AG08395 (cell line): Measurements from ENCODE around the gene TMEM156.
"Not testable (repeated sequence)": the region's sequence is repeated elsewhere in the genome, so short reads cannot be mapped to it uniquely, and the experiment has no call there.

Experiments used
- DNase-seq: peaks from one replicate; pipeline ENCODE4 v3.0.0; 2012; ENCODE audit warnings: mixed read lengths, low spot score

The TMEM156 gene

DNA sequence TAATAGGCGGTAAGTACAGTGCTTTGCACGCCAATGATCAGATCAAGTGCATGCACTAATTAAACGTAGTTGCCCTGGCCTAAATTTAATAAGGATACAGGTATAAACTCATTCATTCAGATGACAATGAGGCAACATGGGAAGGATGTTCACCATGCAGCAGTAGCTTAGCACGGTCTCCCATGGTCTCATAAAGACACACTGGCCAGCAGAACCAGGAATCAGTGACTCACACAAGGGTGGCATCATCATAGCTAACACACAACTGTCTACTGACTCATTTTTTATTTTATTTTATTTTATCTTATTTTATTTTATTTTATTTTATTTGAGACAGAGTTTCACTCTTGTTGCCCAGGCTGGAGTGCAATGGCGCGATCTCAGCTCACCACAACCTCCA is 42.7 kb downstream of the TMEM156 start:
- DNase-seq, result peak; percentile 48

DNA sequence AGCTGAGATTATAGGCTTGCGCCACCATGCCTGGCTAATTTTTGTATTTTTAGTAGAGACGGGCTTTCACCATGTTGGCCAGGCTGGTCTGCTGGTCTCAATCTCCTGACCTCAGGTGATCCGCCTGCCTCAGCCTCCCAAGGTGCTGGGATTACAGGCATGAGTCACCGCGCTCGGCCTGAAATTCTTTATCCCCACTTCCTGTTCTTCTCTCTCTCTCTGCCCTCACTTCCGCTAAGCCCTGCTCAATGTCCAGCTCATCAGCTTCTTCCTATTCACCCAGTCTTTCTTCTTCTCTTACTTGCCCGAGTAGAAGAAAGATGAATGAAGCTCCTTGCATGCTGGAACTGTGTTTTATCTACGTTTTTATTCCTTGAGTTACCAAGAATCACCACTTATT is 43.9 kb downstream of the TMEM156 start:
- DNase-seq, result not testable (repeated sequence)

DNA sequence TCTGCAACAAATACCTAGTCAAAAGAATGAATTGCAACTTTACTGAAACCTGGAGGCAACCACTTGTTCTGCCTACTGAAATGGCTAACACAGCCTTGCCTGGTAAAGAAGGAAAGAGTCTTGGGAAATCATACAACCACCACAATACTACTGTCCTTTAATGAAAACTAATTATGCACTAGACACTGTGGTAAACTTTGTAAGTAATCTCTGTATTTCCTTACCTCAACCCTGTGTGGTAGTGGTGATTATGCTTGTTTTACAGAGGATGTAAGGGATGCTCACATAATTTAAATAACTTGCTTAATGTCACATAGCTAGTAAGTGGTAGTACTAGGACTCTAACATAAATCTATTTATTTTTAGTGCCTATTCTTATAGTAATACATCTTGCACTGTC is 44.7 kb downstream of the TMEM156 start:
- DNase-seq, result no peak

DNA sequence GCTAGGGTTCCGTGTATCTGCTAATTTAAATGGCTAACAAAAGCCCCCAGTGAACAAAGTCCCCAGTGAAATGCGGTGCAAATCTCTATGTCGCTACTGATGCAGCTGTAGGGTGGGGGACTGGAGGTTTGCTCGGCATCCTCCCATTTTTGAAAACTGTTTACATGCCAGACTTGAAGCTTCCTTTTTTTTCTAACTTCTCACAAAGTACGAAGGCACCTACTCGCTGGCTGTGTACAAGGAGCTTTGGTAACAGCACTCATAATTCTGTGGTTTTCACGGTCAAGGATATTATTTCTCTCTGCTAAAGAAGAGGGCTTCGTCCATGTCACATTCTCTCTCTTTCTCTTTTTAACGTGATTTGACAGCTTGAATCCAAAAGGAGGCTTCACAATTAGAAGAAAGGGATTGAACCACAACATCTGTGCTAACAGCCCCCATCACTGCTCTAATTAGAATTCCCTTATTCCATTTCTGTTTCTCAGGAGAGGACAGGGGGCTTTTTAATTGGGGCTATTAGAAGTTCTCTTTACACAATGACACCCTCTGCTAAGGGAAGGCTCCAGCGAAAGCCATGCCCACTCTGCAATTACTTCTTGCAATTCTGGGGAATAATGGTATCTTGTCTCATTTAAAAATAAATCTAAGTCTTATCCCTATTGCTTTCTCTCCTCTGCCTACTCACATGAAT is 46.7 kb downstream of the TMEM156 start:
- DNase-seq, result no peak

DNA sequence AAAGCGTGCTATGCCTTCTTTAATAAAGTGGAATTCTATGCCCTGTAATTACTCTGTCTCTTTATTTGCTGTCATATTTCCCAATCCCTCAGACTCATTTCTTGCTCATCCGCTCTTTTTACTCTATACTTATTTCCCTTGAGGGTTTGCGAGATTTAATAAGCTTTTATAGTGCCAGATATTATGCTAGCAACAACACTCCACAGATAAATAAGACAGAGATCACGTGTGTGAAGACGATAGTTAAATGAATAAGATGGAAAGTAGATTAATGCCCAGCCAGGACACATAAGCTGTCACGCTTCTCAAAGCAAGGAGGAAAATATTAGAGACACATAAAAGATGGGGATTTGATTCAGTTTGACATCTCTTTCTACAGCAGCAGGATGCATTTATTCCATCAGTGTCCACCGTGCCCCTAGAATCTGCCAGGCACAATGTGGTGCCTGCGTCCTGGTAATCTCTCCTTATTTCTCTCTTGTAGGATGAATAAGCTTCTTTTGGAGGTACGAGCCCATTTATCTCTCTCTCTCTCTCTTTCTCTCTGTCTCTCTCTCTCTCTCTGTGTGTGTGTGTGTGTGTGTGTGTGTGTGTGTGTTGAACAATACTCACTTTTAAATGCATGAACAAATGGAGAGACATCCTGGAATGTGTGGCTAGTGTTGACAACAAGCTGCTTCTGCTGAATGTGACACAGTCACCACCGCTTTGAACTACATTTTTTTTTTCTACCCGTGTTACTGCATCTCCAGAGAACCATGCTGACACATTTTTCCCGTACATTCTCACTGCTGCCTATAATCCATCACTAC is 48.2 kb downstream of the TMEM156 start:
- DNase-seq, result peak; percentile 51

DNA sequence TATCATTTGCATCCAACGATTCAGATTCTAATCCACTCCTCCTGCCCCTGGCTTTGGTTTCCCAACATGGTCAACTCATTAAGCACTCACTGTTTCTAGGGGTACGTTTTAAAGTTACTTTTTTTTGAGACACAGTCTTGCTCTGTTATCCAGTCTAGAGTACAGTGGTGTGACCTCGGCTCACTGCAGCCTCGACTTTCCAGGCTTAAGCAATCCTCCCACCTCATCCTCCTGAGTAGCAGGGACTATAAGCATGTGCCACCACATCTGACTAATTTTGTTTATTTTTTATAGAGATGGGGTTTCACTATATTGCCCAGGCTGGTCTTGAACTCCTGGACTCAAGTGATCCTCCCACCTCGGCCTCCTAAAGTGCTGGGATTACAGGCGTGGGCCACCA is 48.9 kb downstream of the TMEM156 start:
- no peak for DNase-seq

DNA sequence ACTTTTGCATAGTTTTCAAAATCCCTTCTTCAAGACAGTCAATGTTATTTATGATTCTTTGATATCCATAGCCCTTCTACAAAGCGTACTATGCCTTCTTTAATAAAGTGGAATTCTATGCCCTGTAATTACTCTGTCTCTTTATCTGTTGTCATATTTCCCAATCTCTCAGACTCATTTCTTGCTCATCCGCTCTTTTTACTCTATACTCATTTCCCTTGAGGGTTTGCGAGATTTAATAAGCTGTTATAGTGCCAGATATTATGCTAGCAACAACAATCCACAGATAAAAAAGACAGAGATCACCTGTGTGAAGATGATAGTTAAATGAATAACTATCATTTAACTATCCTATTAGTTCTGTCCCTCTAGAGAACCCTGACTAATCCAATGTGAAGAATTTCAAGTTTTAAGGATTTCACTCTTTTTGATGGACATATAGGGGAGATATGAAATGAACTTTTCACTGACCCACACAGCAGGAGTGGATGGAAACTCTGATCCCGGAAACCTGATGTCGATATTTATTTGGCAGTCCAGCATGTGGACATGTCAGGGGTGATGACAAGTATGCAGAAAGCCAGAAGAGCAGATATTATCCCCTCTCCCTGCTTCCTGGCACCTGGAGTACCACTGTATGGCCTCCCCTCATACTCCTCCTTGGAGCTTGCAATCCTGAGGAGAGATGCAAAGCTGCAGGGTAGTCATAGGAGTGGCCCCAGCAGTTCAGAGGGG is 49.7 kb downstream of the TMEM156 start:
- no peak for DNase-seq

DNA sequence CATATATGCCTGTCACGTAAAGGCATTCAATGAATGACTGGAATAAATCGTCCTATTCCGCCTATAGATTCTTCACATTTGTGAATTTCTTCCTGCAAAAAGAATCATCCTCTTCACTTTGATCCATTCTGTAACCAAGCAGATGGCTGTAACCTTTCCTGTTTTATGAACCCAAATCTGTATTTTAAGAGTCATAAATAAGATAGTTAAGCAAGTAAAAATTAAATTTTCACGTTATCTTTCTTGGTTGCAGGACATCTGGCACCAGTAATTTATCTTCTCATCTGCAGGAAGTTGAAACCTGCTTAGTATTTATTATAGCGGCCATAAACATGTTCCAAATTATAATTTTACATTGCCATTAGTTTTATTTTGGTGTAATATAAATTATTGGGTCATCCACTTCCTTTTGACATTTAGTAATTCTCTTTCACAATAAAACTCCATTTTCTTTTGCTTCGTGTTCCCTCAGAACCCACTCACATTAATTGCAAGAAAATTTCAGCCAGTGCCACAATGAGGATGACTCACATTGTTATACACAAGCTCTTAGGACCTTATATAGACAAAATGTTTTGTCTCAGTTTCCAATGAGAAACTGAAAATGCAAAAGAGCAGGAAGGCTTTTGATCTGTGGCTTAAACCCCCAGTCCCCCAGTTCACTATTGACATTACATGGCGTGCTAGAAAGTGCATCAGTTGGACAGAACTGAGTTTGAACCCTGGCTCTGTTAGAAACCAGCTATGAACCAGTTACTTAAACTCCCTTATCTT is 51.1 kb downstream of the TMEM156 start:
- peak; percentile 54 for DNase-seq

DNA sequence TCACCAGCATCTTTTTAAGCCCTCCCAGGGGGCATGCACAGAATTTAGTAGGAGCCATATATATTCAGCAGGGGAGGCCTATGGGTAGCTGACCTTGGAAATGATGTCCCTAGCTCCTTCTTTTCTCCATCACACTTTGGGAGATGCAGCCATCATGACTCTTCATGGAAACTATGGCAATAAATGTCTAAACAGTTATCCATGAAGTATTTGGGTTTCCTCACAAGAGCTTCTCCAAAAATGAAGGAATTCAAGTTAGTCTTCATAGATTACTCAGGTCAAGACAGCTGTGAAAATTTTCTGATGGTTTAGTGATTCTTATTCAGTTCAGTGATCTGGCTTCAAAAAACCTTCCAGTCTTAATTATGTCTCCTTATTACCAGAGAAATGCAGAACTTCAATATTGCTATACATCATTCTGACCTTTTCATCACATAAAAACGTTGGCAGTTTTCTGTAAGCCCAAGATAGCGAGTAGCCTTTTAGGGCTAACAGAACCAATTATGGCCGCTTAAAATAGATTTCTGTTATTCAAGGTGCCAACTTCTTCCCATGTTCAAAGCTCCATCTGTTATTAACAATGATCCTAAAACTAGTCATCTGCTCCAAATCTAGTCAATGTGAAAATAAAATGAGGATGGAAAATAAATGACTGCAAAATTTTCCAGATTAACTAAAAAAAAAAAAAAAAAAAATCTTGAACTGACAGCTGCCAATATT is 52.5 kb downstream of the TMEM156 start:
- peak; percentile 39 for DNase-seq

DNA sequence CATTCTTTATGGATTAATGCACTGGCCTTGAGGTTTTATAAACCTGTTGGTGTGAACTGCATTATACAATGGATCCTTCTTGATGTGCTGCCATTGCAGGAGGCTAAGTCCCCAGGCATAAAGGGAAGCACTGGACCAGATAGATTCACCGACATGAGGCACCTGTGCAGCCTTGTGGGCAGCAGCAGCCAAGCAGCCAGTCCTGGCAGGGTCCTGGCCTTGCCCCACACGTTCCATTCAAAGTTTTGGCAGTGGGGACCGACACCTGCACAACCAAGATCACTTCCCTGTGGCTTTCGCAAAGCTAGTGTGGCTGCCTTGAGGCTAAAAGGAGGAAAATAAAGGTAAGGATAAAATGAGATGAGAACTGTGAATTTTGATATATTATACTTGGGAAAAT is 53.1 kb downstream of the TMEM156 start:
- no peak for DNase-seq

DNA sequence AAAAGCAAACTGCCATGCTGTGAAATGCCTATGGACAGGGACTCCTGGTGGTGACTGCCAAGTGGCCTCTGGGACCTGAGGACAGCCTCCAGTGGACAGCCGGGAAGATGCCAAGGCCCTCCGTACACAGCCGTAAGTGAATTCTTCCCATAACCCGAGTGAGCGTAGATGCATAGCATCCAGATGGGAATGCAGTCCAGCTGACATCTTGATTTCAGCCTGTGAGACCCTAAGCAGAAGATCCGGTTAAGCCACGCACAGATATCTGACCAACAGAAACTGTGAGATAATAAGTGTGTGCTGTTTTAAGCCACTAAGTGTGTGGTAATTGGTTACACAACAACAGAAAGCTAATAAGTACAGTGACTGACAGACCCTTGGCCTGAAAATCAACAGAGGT is 55.9 kb downstream of the TMEM156 start:
- DNase-seq, result no peak

DNA sequence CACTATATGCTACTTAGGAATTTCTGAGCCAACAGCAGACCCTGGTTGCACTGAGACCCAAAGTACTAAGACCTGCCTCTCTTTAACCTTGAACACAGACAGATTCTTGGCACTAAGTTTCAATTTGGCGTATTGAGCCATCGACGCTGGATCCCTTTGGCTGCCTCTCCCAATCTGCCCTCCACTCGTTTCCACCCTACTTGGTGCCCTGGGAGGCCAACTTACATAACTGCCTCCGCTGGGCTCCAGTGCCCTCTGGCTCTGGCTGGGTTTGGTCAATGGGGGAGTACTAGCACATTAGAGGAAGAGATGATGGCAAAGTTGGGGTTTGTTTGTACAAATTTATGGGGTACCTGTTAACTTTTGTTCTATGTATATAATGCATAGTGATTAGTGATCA is 63.5 kb downstream of the TMEM156 start:
- DNase-seq, result no peak

DNA sequence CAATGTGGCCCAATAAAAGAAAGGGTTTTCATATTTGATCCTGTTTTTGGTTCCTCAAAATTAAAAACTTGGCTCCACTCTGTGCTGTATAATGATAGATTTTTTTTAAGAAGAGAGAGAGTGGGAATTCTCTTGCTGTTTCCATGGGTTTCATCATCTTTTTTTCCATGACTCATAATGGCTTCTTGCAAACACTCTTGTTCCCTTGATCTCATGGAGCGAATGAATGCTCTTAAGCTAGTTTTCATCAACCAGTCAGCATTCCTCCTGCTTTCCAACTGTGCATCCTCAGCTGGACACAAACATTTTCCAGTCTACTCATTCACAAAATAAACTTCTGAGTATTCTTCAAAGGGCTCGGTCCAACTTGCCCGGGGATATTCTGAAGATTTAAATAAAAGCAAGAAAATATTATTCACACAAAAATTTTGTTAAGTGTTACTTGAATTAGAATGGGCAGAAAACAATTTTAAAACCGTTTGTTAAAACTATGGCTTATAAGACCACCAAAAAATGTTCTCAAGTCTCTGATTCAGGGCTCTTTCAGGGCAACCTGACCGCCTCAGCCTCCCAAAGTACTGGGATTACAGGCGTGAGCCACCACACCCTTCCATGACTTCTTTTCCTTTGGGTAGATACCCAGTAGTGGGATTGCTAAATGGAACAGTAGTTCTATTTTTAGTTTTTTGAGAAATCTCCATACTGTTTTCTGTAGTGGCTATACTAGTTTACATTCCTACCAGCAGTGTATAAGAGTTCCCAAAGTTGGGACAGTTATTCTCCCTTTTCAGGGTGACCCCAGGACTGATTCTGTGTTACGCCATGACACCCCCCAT is 64.7 kb downstream of the TMEM156 start:
- DNase-seq, result peak; percentile 85

DNA sequence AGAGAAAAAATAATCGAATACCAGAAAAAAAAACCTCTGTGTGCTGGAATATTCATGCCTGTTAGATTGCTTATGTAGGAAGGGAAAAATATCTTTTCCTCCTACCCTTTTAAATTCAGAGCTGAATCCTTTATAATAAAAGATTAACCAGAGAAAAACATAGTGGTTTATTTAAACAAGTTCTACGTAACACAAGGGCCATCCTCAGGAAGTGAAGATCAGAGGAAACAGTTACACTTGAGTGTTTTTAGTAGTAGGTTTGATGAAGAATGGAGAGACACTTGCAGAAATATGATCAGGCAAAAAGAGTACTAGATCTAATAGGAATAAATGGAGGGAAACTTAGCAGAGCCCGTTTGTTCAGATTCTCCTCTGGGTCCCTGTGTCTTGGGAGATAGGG is 66.3 kb downstream of the TMEM156 start:
- no peak for DNase-seq

DNA sequence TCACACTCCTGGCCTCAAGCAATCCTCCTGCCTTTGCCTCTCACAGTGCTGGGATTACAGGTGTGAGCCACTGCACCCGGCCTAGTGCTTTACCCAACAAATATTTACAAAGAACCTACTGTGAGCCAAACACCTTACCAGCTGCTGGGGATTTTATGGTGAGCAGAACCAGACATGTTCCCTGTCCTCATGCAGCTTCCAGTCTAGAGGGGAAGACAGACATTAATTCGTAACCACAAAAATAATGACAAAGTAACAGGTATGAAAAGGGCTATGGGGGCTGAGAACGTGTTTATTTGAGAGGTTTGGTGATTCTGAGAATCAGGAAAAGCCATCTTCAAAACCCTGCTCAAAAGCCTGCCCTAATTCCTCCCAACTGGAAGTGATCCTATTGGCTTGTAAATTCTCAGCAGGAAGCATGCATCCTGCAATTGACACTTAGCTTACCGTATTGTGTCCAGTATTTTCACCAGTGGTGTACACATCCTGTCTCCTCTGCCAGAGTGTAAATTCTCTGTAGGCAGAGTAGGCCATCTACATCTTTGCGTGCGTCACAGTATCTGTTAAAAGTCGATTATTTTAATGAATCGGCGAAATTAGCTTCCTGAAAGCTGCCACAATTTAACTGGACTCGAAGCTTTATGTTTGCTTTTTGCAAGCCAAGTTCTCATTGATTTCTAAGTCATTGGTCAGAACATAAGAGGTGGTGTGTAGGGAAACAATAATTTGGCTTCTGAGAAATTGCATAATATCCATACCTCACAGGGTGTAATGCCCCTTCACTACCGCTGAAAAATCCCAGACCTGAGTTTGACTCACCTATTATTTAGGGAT is 67.0 kb downstream of the TMEM156 start:
- no peak for DNase-seq

DNA sequence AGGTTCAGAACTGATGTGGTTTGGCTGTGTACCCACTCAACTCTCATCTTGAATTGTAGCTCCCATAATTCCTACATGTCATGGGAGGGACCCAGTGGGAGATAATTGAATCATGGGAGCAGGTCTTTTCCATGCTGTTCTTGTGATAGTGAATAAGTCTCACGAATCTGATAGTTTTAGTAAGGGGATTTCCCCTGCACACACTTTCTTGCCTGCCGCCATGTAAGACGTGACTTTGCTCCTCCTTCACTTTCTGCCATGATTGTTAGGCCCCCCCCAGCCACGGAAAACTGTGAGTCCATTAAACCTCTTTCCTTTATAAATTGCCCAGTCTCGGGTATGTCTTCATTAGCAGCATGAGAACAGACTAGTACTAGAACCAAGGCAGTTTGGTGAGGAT is 73.0 kb downstream of the TMEM156 start:
- DNase-seq, result not testable (repeated sequence)

DNA sequence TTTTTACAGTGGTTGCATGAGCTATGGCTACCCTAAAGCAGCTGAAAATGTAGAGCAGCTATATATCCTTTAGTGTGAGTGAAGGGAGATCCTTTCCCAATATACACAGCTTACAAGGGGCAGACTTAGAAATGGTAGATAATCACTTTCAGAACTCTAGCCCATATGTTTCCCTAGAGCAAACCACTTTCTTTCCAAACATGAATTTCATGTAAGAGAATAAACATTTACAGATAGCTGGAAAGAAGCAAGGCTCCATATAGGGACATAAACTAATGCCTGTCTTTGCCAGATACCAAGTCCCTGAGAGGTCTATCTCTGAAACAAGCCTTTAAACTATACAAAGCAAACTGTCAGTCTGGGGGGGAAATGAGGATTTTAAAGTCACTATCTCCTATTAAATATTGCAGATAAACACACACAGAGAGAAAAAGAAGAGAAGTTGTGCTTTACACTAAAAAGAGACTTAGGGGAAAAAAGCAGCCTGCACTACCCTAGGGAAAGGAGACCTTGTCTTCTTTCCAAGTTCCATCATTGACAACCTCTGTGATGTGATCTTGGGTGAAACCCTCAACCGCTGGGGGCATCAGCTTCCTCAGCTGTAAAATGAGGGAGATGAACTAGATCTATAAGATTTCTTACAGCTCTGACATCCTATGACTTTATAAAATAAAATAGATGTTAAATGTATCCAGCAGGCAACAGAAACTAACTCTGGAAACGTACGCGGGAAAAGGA is 73.6 kb downstream of the TMEM156 start:
- no peak for DNase-seq

DNA sequence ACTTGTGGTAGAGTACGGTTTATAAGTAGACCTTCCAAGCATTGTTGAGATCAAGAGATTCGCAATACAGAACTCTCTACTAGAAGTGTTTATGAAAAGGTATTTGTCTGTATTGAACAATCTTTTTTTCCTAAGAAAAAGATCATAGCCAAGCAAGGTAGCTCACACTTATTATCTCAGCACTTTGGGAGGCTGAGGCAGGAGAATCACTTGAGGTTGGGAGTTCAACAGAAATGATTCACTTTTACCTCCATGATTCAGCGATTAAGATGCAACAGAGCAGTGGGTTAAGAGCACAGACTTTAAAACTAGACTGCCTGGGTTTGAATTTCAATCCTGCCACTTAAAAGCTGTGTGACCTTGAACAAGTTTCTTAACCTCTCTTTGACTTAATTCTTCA is 74.3 kb downstream of the TMEM156 start:
- DNase-seq, result no peak

DNA sequence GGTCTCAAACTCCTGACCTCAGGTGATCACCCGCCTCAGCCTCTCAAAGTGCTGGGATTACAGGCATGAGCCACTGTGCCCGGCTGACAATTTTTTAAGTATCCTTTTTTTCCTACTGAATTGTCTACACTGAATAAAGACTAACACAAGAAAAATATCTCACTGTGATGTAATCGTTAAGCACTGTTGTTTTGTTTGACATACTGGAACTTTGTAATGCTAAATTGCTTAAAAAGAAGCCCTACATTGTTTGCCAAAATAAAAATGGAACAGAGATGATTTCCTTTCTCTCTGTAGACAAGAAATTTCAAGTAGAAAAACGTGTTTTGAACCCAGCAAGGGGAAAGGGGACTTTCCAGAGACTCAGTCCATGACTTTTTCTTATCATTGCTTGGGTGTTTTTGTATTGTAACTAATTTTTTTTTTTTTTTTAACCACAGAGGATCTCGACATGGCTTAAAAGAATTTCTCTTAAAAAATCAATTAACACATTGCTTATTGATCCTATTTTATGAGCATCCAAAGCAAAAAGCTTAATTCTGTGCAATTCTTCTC is 74.9 kb downstream of the TMEM156 start:
- no peak for DNase-seq
